GM12878 (cell line): ENCODE results near the gene POU2F1. TPM values are rescaled to one million over a fixed set of nuclear protein-coding genes. Genes with fewer than 3 reads are reported as not detected.

Source experiments
- BMI1 ChIP-seq: fragments of 450-650 bp; IDR thresholded peaks from 2 replicates; pipeline ENCODE4 v1.6.1; 2016; ENCODE audit warnings: mild to moderate bottlenecking, moderate library complexity, borderline replicate concordance
- BRCA1 ChIP-seq: IDR thresholded peaks from 2 replicates; pipeline ENCODE4 v1.6.1; 2011; ENCODE audit warnings: low read depth, low read length, improper control_type of control experiment
- CBFB ChIP-seq: IDR thresholded peaks from 2 replicates; pipeline ENCODE4 v1.6.1; 2016; ENCODE audit warnings: antibody characterized with exemption, low read depth
- CBX3 ChIP-seq: fragments of 200-600 bp; sonication (generic); IDR thresholded peaks from 2 replicates; pipeline ENCODE4 v1.6.1; 2016; ENCODE audit warnings: low read depth, borderline replicate concordance
- CTCF ChIP-seq, 3 experiments: IDR thresholded peaks in 2 of 3; conservative IDR thresholded peaks in 1 of 3; 2 replicates each; pipeline ENCODE4 v1.5.1; 2011; ENCODE audit warnings: low read depth in 3 of 3, low read length in 3 of 3, mild to moderate bottlenecking in 3 of 3, control low read depth in 2 of 3, moderate library complexity in 2 of 3, inconsistent platforms in 1 of 3, mixed read lengths in 1 of 3; ENCODE audit not compliant: control insufficient read depth in 2 of 3, insufficient read depth in 1 of 3; ENCODE audit errors: extremely low read depth in 1 of 3
- DPF2 ChIP-seq: fragments of 450-650 bp; IDR thresholded peaks from 2 replicates; pipeline ENCODE4 v1.6.1; 2017; ENCODE audit warnings: mild to moderate bottlenecking
- EGR1 ChIP-seq, 2 experiments: IDR thresholded peaks; 1 replicate in 1 of 2; 2 replicates in 1 of 2; pipeline ENCODE4 v1.6.1; 2011 to 2012; ENCODE audit warnings: low read depth in 2 of 2, low read length in 2 of 2, borderline replicate concordance in 1 of 2, mild to moderate bottlenecking in 1 of 2, moderate library complexity in 1 of 2
- ESRRA ChIP-seq: IDR thresholded peaks from 2 replicates; pipeline ENCODE4 v1.6.1; 2012; ENCODE audit warnings: mild to moderate bottlenecking, low read length, improper control_type of control experiment
- GATAD2B ChIP-seq: fragments of 450-650 bp; conservative IDR thresholded peaks from 2 replicates; pipeline ENCODE4 v1.6.1; 2017; ENCODE audit warnings: low read depth, mild to moderate bottlenecking, moderate library complexity
- HCFC1 ChIP-seq: fragments of 150-350 bp; IDR thresholded peaks from 2 replicates; pipeline ENCODE4 v1.6.1; 2014; ENCODE audit warnings: low read length
- HDAC6 ChIP-seq: fragments of 200-600 bp; sonication (generic); IDR thresholded peaks from one replicate; pipeline ENCODE4 v1.8.0; 2017; ENCODE audit warnings: antibody characterized with exemption; ENCODE audit not compliant: unreplicated experiment
- JUNB ChIP-seq: IDR thresholded peaks from 2 replicates; pipeline ENCODE4 v1.6.1; 2016; ENCODE audit warnings: antibody characterized with exemption, mild to moderate bottlenecking
- MAX ChIP-seq: IDR thresholded peaks from 2 replicates; pipeline ENCODE4 v1.6.1; 2012; ENCODE audit warnings: low read depth, low read length, improper control_type of control experiment
- MEF2A ChIP-seq: IDR thresholded peaks from 2 replicates; pipeline ENCODE4 v1.6.1; 2011; ENCODE audit warnings: low read depth, mild to moderate bottlenecking, low read length, moderate library complexity; ENCODE audit not compliant: insufficient read depth
- MXI1 ChIP-seq: fragments of 150-350 bp; IDR thresholded peaks from 2 replicates; pipeline ENCODE4 v1.6.1; 2011; ENCODE audit warnings: low read depth, mild to moderate bottlenecking, inconsistent platforms, low read length, improper control_type of control experiment
- POLR2AphosphoS5 ChIP-seq: IDR thresholded peaks from 2 replicates; pipeline ENCODE4 v1.6.1; 2011; ENCODE audit warnings: mild to moderate bottlenecking, low read length, inconsistent platforms
- RELB ChIP-seq: fragments of 450-650 bp; IDR thresholded peaks from 2 replicates; pipeline ENCODE4 v1.6.1; 2017; ENCODE audit warnings: low read depth, mild to moderate bottlenecking, moderate library complexity
- SPI1 ChIP-seq: IDR thresholded peaks from 2 replicates; pipeline ENCODE4 v1.6.1; 2011; ENCODE audit warnings: low read depth, mild to moderate bottlenecking, low read length, moderate library complexity, borderline replicate concordance; ENCODE audit not compliant: insufficient read depth
- SUPT20H ChIP-seq: IDR thresholded peaks from 2 replicates; pipeline ENCODE4 v1.6.1; 2011; ENCODE audit warnings: low read depth, mild to moderate bottlenecking, low read length, moderate library complexity, borderline replicate concordance; ENCODE audit not compliant: control insufficient read depth
- TCF3 ChIP-seq: IDR thresholded peaks from 2 replicates; pipeline ENCODE4 v1.6.1; 2012; ENCODE audit warnings: low read depth, mild to moderate bottlenecking, low read length, borderline replicate concordance; ENCODE audit not compliant: insufficient read depth
- WRNIP1 ChIP-seq: IDR thresholded peaks from 2 replicates; pipeline ENCODE4 v1.6.1; 2011; ENCODE audit warnings: low read depth, low read length, improper control_type of control experiment, borderline replicate concordance
- polyA plus RNA-seq, 11 experiments: library from polyadenylated mRNA; depleted of rRNA in 4 of 11; unstranded in 6 of 11; stranded (reverse) in 5 of 11; fragments of >200 nt; fragmentation: Nextera tagmentation in 4 of 11; fragmentation: Illumina TruSeq in 1 of 11; extraction: Ambion mirVana in 4 of 11; extraction: Trizol in 1 of 11; gene quantifications; 1 replicate in 1 of 11; 2 replicates in 10 of 11; pipeline versions ENCODE4 v1.2.1 to v1.2.3, GENCODE V29; 2011 to 2016; ENCODE audit warnings: inconsistent platforms in 2 of 11, missing spikeins in 2 of 11, low read depth in 1 of 11
- total RNA-seq, 4 experiments: library from RNA; depleted of rRNA in 3 of 4; stranded (reverse); fragments of >200 nt in 3 of 4; fragmentation: Illumina TruSeq in 1 of 4; extraction: Trizol in 1 of 4; gene quantifications; 2 replicates each; pipeline versions ENCODE4 v1.2.1 to v1.2.3, GENCODE V29; 2013 to 2021
- TF ChIP-seq, protein P1 (sequence below): IDR thresholded peaks from 2 replicates; pipeline ENCODE4 v1.6.1; 2012; ENCODE audit warnings: low read length, inconsistent platforms
- TF ChIP-seq, protein P2 (sequence below): IDR thresholded peaks from 2 replicates; pipeline ENCODE4 v1.6.1; 2012; ENCODE audit warnings: low read depth, low read length, improper control_type of control experiment

POU2F1 gene
- total and polyA plus RNA-seq, 10 of the 15 experiments (the other 5 are each of a cell fraction or from before 2014, with no cell fraction given) = 2.5 to 21.7 (median 12.5) TPM

GRCh38 chr1:167219646-167220536 is 795 bp upstream of the POU2F1 start (continued):
- no peak for TF ChIP-seq WRNIP1
- peak; percentile 92 for TF ChIP-seq GATAD2B
- peak; percentile 55 for TF ChIP-seq POLR2AphosphoS5
- TF ChIP-seq, protein P1, sequence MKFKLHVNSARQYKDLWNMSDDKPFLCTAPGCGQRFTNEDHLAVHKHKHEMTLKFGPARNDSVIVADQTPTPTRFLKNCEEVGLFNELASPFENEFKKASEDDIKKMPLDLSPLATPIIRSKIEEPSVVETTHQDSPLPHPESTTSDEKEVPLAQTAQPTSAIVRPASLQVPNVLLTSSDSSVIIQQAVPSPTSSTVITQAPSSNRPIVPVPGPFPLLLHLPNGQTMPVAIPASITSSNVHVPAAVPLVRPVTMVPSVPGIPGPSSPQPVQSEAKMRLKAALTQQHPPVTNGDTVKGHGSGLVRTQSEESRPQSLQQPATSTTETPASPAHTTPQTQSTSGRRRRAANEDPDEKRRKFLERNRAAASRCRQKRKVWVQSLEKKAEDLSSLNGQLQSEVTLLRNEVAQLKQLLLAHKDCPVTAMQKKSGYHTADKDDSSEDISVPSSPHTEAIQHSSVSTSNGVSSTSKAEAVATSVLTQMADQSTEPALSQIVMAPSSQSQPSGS = no peak
- TF ChIP-seq CBX3 = no peak
- no peak for TF ChIP-seq HDAC6
- no peak; a peak in 1 of 6 replicates for TF ChIP-seq CTCF (IDR thresholded peaks at IDR 0.05 in 2 of 3, conservative IDR thresholded peaks at IDR 0.05 in 1 of 3; ENCODE audit: control insufficient read depth in 2 of 3, extremely low read depth in 1 of 3, insufficient read depth in 1 of 3, low read depth in 3 of 3, low read length in 3 of 3)
- TF ChIP-seq SUPT20H = no peak
- no peak for TF ChIP-seq HCFC1
- peak; percentile 36; the same call in 1 of the 2 replicates for TF ChIP-seq CBFB
- no peak for TF ChIP-seq MEF2A
- TF ChIP-seq RELB = peak; percentile 63
- peak in 1 of 2 experiments; percentile 37; a peak in 1 of 3 replicates for TF ChIP-seq EGR1 (IDR thresholded peaks at IDR 0.05; ENCODE audit: borderline replicate concordance in 1 of 2, low read depth in 2 of 2, low read length in 2 of 2)
- TF ChIP-seq MAX = peak; percentile 87; the same call in 1 of the 2 replicates
- TF ChIP-seq, protein P2, sequence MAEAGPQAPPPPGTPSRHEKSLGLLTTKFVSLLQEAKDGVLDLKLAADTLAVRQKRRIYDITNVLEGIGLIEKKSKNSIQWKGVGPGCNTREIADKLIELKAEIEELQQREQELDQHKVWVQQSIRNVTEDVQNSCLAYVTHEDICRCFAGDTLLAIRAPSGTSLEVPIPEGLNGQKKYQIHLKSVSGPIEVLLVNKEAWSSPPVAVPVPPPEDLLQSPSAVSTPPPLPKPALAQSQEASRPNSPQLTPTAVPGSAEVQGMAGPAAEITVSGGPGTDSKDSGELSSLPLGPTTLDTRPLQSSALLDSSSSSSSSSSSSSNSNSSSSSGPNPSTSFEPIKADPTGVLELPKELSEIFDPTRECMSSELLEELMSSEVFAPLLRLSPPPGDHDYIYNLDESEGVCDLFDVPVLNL = peak; percentile 83
- TF ChIP-seq TCF3 = no peak
- no peak for TF ChIP-seq SPI1
- no peak for TF ChIP-seq BMI1
- TF ChIP-seq JUNB = no peak
- no peak for TF ChIP-seq BRCA1
- peak; percentile 98 for TF ChIP-seq MXI1
- peak; percentile 51; the same call in 1 of the 2 replicates for TF ChIP-seq ESRRA
- TF ChIP-seq DPF2 = peak; percentile 57; the same call in 1 of the 2 replicates
